Measurements from ENCODE around the gene SYCN.
"Not testable (repeated sequence)": the region's sequence is repeated elsewhere in the genome, so short reads cannot be mapped to it uniquely, and the experiment has no call there.

SYCN gene

GRCh38 chr19:39203372-39204341 lies at the start of gene SYCN:
Gene SYCN, minus strand, starts transcription at chr19:39204263. Its CDS starts 9 bp downstream, at chr19:39204254.
- DNase-seq, result no peak
- in situ Hi-C loops (cut with HindIII; ENCODE audit: low pct_ligation_motif_present, low pct_unique_long_range_greater_than_20kb, low sequenced_read_pairs), result no loop called here

GRCh38 chr19:39253374-39254149 lies 49.5 kb upstream of the SYCN start:
- in situ Hi-C loops (cut with HindIII; ENCODE audit: low pct_ligation_motif_present, low pct_unique_long_range_greater_than_20kb, low sequenced_read_pairs), result no loop called here
- DNase-seq, result no peak

GRCh38 chr19:39252458-39252857 lies 48.4 kb upstream of the SYCN start:
- no peak for DNase-seq
- in situ Hi-C loops (cut with HindIII; ENCODE audit: low pct_ligation_motif_present, low pct_unique_long_range_greater_than_20kb, low sequenced_read_pairs), result no loop called here

GRCh38 chr19:39251846-39252245 lies 47.8 kb upstream of the SYCN start:
- in situ Hi-C loops (cut with HindIII; ENCODE audit: low pct_ligation_motif_present, low pct_unique_long_range_greater_than_20kb, low sequenced_read_pairs), result no loop called here

GRCh38 chr19:39251081-39251480 lies 47.0 kb upstream of the SYCN start:
- no peak for DNase-seq
- in situ Hi-C loops (cut with HindIII; ENCODE audit: low pct_ligation_motif_present, low pct_unique_long_range_greater_than_20kb, low sequenced_read_pairs), result no loop called here

More at GRCh38 chr19:39251846-39252245, 47.8 kb upstream of the SYCN start:
- DNase-seq, result no peak

GRCh38 chr19:39248806-39249205 lies 44.7 kb upstream of the SYCN start, which contains the start of gene IFNL4:
Gene IFNL4, minus strand, starts transcription at chr19:39248856.
- in situ Hi-C loops (cut with HindIII; ENCODE audit: low pct_ligation_motif_present, low pct_unique_long_range_greater_than_20kb, low sequenced_read_pairs), result no loop called here
- DNase-seq, result no peak

GRCh38 chr19:39247701-39248664 lies 43.9 kb upstream of the SYCN start:
- in situ Hi-C loops (cut with HindIII; ENCODE audit: low pct_ligation_motif_present, low pct_unique_long_range_greater_than_20kb, low sequenced_read_pairs), result no loop called here
- DNase-seq, result no peak

- no peak for DNase-seq
- in situ Hi-C loops (cut with HindIII; ENCODE audit: low pct_ligation_motif_present, low pct_unique_long_range_greater_than_20kb, low sequenced_read_pairs), result no loop called here
Observed at GRCh38 chr19:39246951-39247669, 43.0 kb upstream of the SYCN start.

GRCh38 chr19:39245166-39245565 lies 41.1 kb upstream of the SYCN start:
- DNase-seq; in situ Hi-C loops (cut with HindIII; ENCODE audit: low pct_ligation_motif_present, low pct_unique_long_range_greater_than_20kb, low sequenced_read_pairs): not testable (repeated sequence)

- in situ Hi-C loops (cut with HindIII; ENCODE audit: low pct_ligation_motif_present, low pct_unique_long_range_greater_than_20kb, low sequenced_read_pairs); DNase-seq: not testable (repeated sequence)
Observed at GRCh38 chr19:39244410-39245100, 40.5 kb upstream of the SYCN start, which contains the start of gene IFNL3. Gene IFNL3, minus strand, starts transcription at chr19:39245006. Its CDS starts 39 bp downstream, at chr19:39244967.

GRCh38 chr19:39243741-39244140 lies 39.7 kb upstream of the SYCN start:
- in situ Hi-C loops (cut with HindIII; ENCODE audit: low pct_ligation_motif_present, low pct_unique_long_range_greater_than_20kb, low sequenced_read_pairs); DNase-seq: not testable (repeated sequence)

- in situ Hi-C loops (cut with HindIII; ENCODE audit: low pct_ligation_motif_present, low pct_unique_long_range_greater_than_20kb, low sequenced_read_pairs), result no loop called here
- no peak for DNase-seq
Observed at GRCh38 chr19:39240421-39240820, 36.4 kb upstream of the SYCN start.

GRCh38 chr19:39238944-39239343 lies 34.9 kb upstream of the SYCN start:
- no peak for DNase-seq
- in situ Hi-C loops (cut with HindIII; ENCODE audit: low pct_ligation_motif_present, low pct_unique_long_range_greater_than_20kb, low sequenced_read_pairs), result no loop called here

- no peak for DNase-seq
- in situ Hi-C loops (cut with HindIII; ENCODE audit: low pct_ligation_motif_present, low pct_unique_long_range_greater_than_20kb, low sequenced_read_pairs), result no loop called here
Observed at GRCh38 chr19:39238209-39238608, 34.1 kb upstream of the SYCN start.

GRCh38 chr19:39237200-39238184 lies 33.4 kb upstream of the SYCN start:
- DNase-seq, result no peak

GRCh38 chr19:39236527-39236926 lies 32.5 kb upstream of the SYCN start:
- in situ Hi-C loops (cut with HindIII; ENCODE audit: low pct_ligation_motif_present, low pct_unique_long_range_greater_than_20kb, low sequenced_read_pairs), result no loop called here

More at GRCh38 chr19:39237200-39238184, 33.4 kb upstream of the SYCN start:
- in situ Hi-C loops (cut with HindIII; ENCODE audit: low pct_ligation_motif_present, low pct_unique_long_range_greater_than_20kb, low sequenced_read_pairs), result no loop called here

More at GRCh38 chr19:39236527-39236926, 32.5 kb upstream of the SYCN start:
- DNase-seq, result no peak

All from ACHN (cell line).